ENCODE measurements around the gene SOBP.

The SOBP gene

GRCh38 chr6:107663308-107663707 is 173.4 kb downstream of the SOBP start:
- no peak for ATAC-seq

GRCh38 chr6:107665382-107665781 is 175.5 kb downstream of the SOBP start:
- ATAC-seq: peak; percentile 27; the same call in 2 of the 3 replicates
- TF ChIP-seq CSDC2 (CRISPR knock-in tag; IDR thresholded peaks at IDR 0.05): no peak
- no peak for TF ChIP-seq RARB (CRISPR knock-in tag; IDR thresholded peaks at IDR 0.05)
- TF ChIP-seq GLIS3 (CRISPR knock-in tag; IDR thresholded peaks at IDR 0.05): no peak
- TF ChIP-seq ISL1 (CRISPR knock-in tag; IDR thresholded peaks at IDR 0.05): no peak
- no peak for TF ChIP-seq ARNTL (CRISPR knock-in tag; IDR thresholded peaks at IDR 0.05; ENCODE audit: borderline replicate concordance, low read depth)
- no peak for TF ChIP-seq BACH2 (CRISPR knock-in tag; IDR thresholded peaks at IDR 0.05; ENCODE audit: borderline replicate concordance)
- TF ChIP-seq PPARA (CRISPR knock-in tag; IDR thresholded peaks at IDR 0.05; ENCODE audit: borderline replicate concordance): no peak
- no peak for TF ChIP-seq ZNF70 (CRISPR knock-in tag; IDR thresholded peaks at IDR 0.05)
- TF ChIP-seq OSR1 (CRISPR knock-in tag; IDR thresholded peaks at IDR 0.05): no peak
- TF ChIP-seq SNAI2 (CRISPR knock-in tag; IDR thresholded peaks at IDR 0.05): no peak
- TF ChIP-seq ZNF565 (CRISPR knock-in tag; conservative IDR thresholded peaks at IDR 0.05; ENCODE audit: low read depth): no peak
- no peak for TF ChIP-seq CSRNP3 (CRISPR knock-in tag; IDR thresholded peaks at IDR 0.05)
- no peak for TF ChIP-seq PATZ1 (CRISPR knock-in tag; IDR thresholded peaks at IDR 0.05; ENCODE audit: borderline replicate concordance)
- no peak for TF ChIP-seq ZC3H10 (CRISPR knock-in tag; IDR thresholded peaks at IDR 0.05)

More at GRCh38 chr6:107663308-107663707, 173.4 kb downstream of the SOBP start:
- no peak for TF ChIP-seq ZFP3 (CRISPR knock-in tag; IDR thresholded peaks at IDR 0.05)
- no peak for TF ChIP-seq TSHZ2 (CRISPR knock-in tag; IDR thresholded peaks at IDR 0.05)
- no peak for TF ChIP-seq RARB (CRISPR knock-in tag; IDR thresholded peaks at IDR 0.05)
- no peak for TF ChIP-seq CSRNP3 (CRISPR knock-in tag; IDR thresholded peaks at IDR 0.05)
- no peak for TF ChIP-seq ZNF565 (CRISPR knock-in tag; conservative IDR thresholded peaks at IDR 0.05; ENCODE audit: low read depth)
- no peak for TF ChIP-seq ISL1 (CRISPR knock-in tag; IDR thresholded peaks at IDR 0.05)
- TF ChIP-seq PPARA (CRISPR knock-in tag; IDR thresholded peaks at IDR 0.05; ENCODE audit: borderline replicate concordance): no peak
- TF ChIP-seq POU6F1 (CRISPR knock-in tag; IDR thresholded peaks at IDR 0.05; ENCODE audit: borderline replicate concordance, low read depth): no peak
- TF ChIP-seq PATZ1 (CRISPR knock-in tag; IDR thresholded peaks at IDR 0.05; ENCODE audit: borderline replicate concordance): no peak
- TF ChIP-seq BACH2 (CRISPR knock-in tag; IDR thresholded peaks at IDR 0.05; ENCODE audit: borderline replicate concordance): no peak
- TF ChIP-seq ZFP30 (CRISPR knock-in tag; IDR thresholded peaks at IDR 0.05): no peak
- TF ChIP-seq TCF4 (CRISPR knock-in tag; IDR thresholded peaks at IDR 0.05; ENCODE audit: borderline replicate concordance): no peak
- no peak for TF ChIP-seq ZC3H10 (CRISPR knock-in tag; IDR thresholded peaks at IDR 0.05)
- TF ChIP-seq ZNF8 (CRISPR knock-in tag; IDR thresholded peaks at IDR 0.05): no peak
- no peak for TF ChIP-seq TOX (CRISPR knock-in tag; IDR thresholded peaks at IDR 0.05; ENCODE audit: borderline replicate concordance)
- TF ChIP-seq CSDC2 (CRISPR knock-in tag; IDR thresholded peaks at IDR 0.05): no peak
- no peak for TF ChIP-seq OSR1 (CRISPR knock-in tag; IDR thresholded peaks at IDR 0.05)

All from SK-N-SH treated with all-trans-retinoic acid at 6 μM for 48 hours (cell line).